ENCODE measurements around the gene CACNG4. TPM values are rescaled to one million over a fixed set of nuclear protein-coding genes. Genes with fewer than 3 reads are reported as not detected.

The CACNG4 gene
- total RNA-seq, 1 experiment from 2014 or later, result 2.4 TPM

GRCh38 chr17:67004181-67004580, 39.7 kb downstream of the CACNG4 start:
- no TSS peak for BruUV-seq (replicated peaks)
- intact Hi-C loops (cut with micrococcal nuclease), result no loop called here
- H3K4me3 ChIP-seq (ENCODE audit: low read length), result no peak overlapping the region
- ChIA-PET POLR2A (ENCODE audit: unreplicated experiment) (interaction anchor here (0.7 kb wide), 1 partner anchor 57 kb away, joined by 6 read pairs; no protein-coding TSS in a partner anchor), CTCF (no interaction called here)
- no peaks in the 10 kb centered on the region for H3F3A ChIP-seq (ENCODE audit: low read length, unreplicated experiment)
- H3K79me2 ChIP-seq (ENCODE audit: low read length), result no peaks in the 10 kb centered on the region
- H2AFZ ChIP-seq (ENCODE audit: low read length), result no peak overlapping the region
- H3K9me3 ChIP-seq (ENCODE audit: low read length), result no peaks in the 10 kb centered on the region
- H3K9ac ChIP-seq (ENCODE audit: low read length), result no peak overlapping the region
- H3K27me3 ChIP-seq (ENCODE audit: low read length), result peaks cover 19% of the 10 kb centered on the region
- H4K20me1 ChIP-seq (ENCODE audit: low read length), result no peaks in the 10 kb centered on the region
- no peaks in the 10 kb centered on the region for H3K9me2 ChIP-seq (replicated peaks; ENCODE audit: low read length)
- TF ChIP-seq CTCF (conservative IDR thresholded peaks at IDR 0.05; ENCODE audit: low read depth, low read length) (no peak), EZH2phosphoT487 (IDR thresholded peaks at IDR 0.05; ENCODE audit: borderline replicate concordance, low read length) (no peak), EZH2 (IDR thresholded peaks at IDR 0.05; ENCODE audit: low read length, unreplicated experiment) (no peak)
- H3K27ac ChIP-seq (ENCODE audit: low read length), result no peak overlapping the region
- no peaks in the 10 kb centered on the region for H3K4me1 ChIP-seq (ENCODE audit: insufficient read depth, low read length)
- no peak for ATAC-seq
- H3K4me2 ChIP-seq (ENCODE audit: low read length), result no peak overlapping the region
- H3K36me3 ChIP-seq (ENCODE audit: low read depth, low read length), result no peaks in the 10 kb centered on the region
- no peak for DNase-seq

- no peaks in the 10 kb centered on the region for H4K20me1 ChIP-seq (ENCODE audit: low read length)
- no peaks in the 10 kb centered on the region for H3K4me1 ChIP-seq (ENCODE audit: insufficient read depth, low read length)
- H3K9me3 ChIP-seq (ENCODE audit: low read length), result no peaks in the 10 kb centered on the region
- POLR2A ChIA-PET (ENCODE audit: unreplicated experiment), result no interaction called here
- no peak overlapping the region for H2AFZ ChIP-seq (ENCODE audit: low read length)
- ATAC-seq (no peak), DNase-seq (no peak)
- CTCF ChIA-PET, result no interaction called here
- H3F3A ChIP-seq (ENCODE audit: low read length, unreplicated experiment), result no peaks in the 10 kb centered on the region
- no peaks in the 10 kb centered on the region for H3K9me2 ChIP-seq (replicated peaks; ENCODE audit: low read length)
- intact Hi-C loops (cut with micrococcal nuclease), result no loop called here
- no peak overlapping the region for H3K4me2 ChIP-seq (ENCODE audit: low read length)
- no TSS peak for BruUV-seq (replicated peaks)
- TF ChIP-seq EZH2 (IDR thresholded peaks at IDR 0.05; ENCODE audit: low read length, unreplicated experiment) (no peak), EZH2phosphoT487 (IDR thresholded peaks at IDR 0.05; ENCODE audit: borderline replicate concordance, low read length) (no peak), CTCF (conservative IDR thresholded peaks at IDR 0.05; ENCODE audit: low read depth, low read length) (no peak)
- H3K4me3 ChIP-seq (ENCODE audit: low read length), result no peak overlapping the region
- H3K79me2 ChIP-seq (ENCODE audit: low read length), result no peaks in the 10 kb centered on the region
- no peak overlapping the region for H3K9ac ChIP-seq (ENCODE audit: low read length)
- H3K36me3 ChIP-seq (ENCODE audit: low read depth, low read length), result no peaks in the 10 kb centered on the region
- peaks cover 32% of the 10 kb centered on the region for H3K27me3 ChIP-seq (ENCODE audit: low read length)
- no peak overlapping the region for H3K27ac ChIP-seq (ENCODE audit: low read length)
These were observed 42.8 kb downstream of the CACNG4 start for GRCh38 chr17:67007266-67007665.

GRCh38 chr17:67008101-67008500, 43.6 kb downstream of the CACNG4 start:
- ATAC-seq (no peak), DNase-seq (no peak)
- H3K9ac ChIP-seq (ENCODE audit: low read length), result no peak overlapping the region
- intact Hi-C loops (cut with micrococcal nuclease), result no loop called here
- ChIA-PET CTCF (no interaction called here), POLR2A (ENCODE audit: unreplicated experiment) (no interaction called here)
- H3K79me2 ChIP-seq (ENCODE audit: low read length), result no peaks in the 10 kb centered on the region
- H4K20me1 ChIP-seq (ENCODE audit: low read length), result no peaks in the 10 kb centered on the region
- H3K9me3 ChIP-seq (ENCODE audit: low read length), result no peaks in the 10 kb centered on the region
- H3K4me1 ChIP-seq (ENCODE audit: insufficient read depth, low read length), result no peaks in the 10 kb centered on the region
- H3K9me2 ChIP-seq (replicated peaks; ENCODE audit: low read length), result no peaks in the 10 kb centered on the region
- no peaks in the 10 kb centered on the region for H3F3A ChIP-seq (ENCODE audit: low read length, unreplicated experiment)
- no peak for TF ChIP-seq CTCF (conservative IDR thresholded peaks at IDR 0.05; ENCODE audit: low read depth, low read length)
- no peak overlapping the region for H3K4me3 ChIP-seq (ENCODE audit: low read length)
- H3K4me2 ChIP-seq (ENCODE audit: low read length), result no peak overlapping the region
- BruUV-seq (replicated peaks), result no TSS peak
- H2AFZ ChIP-seq (ENCODE audit: low read length), result no peak overlapping the region
- no peak overlapping the region for H3K27ac ChIP-seq (ENCODE audit: low read length)
- peaks cover 33% of the 10 kb centered on the region for H3K27me3 ChIP-seq (ENCODE audit: low read length)
- H3K36me3 ChIP-seq (ENCODE audit: low read depth, low read length), result no peaks in the 10 kb centered on the region
